Lower lobe of right lung (tissue), 2 donors: ENCODE results near the gene GNB2. TPM values are rescaled to one million over a fixed set of nuclear protein-coding genes. Genes with fewer than 3 reads are reported as not detected.

Experiments used
- ATAC-seq, 2 donors: fragments of 200-7000 bp; cut with Tn5 transposase; one replicate each; pipeline ENCODE4 v1.9.1; 2020 to 2022; ENCODE audit warnings: mild to moderate bottlenecking in 2 of 2, moderate library complexity in 2 of 2
- DNase-seq: peaks from one replicate; pipeline ENCODE4 v3.0.0-alpha.2; 2020
- H3K27ac ChIP-seq: fragments of 200-600 bp; one replicate; pipeline ENCODE4 v1.8.0; 2022
- H3K27me3 ChIP-seq: fragments of 200-600 bp; one replicate; pipeline ENCODE4 v1.8.0; 2022; ENCODE audit warnings: low read depth
- H3K36me3 ChIP-seq: fragments of 200-600 bp; one replicate; pipeline ENCODE4 v1.8.0; 2022; ENCODE audit warnings: mild to moderate bottlenecking
- H3K4me1 ChIP-seq: fragments of 200-600 bp; one replicate; pipeline ENCODE4 v1.8.0; 2022
- H3K4me3 ChIP-seq: fragments of 200-600 bp; one replicate; pipeline ENCODE4 v1.8.0; 2022; ENCODE audit warnings: mild to moderate bottlenecking
- H3K9me3 ChIP-seq: fragments of 200-600 bp; one replicate; pipeline ENCODE4 v1.8.0; 2022
- CTCF ChIP-seq: fragments of 200-600 bp; IDR thresholded peaks from one replicate; pipeline ENCODE4 v1.8.0; 2022; ENCODE audit warnings: antibody characterized with exemption, mild to moderate bottlenecking
- intact Hi-C: fragments of 100-400 bp; cut with DNase I; formaldehyde crosslinking; loops from one replicate; pipeline ENCODE4 v1.11.0; 2022
- total RNA-seq: library from RNA; stranded (reverse); fragmentation: NEBNext Ultra II Directional; extraction: Animal tissue kit (Norgen Biotek cat#: 25700); gene quantifications from one replicate; pipeline ENCODE4 v1.2.1, GENCODE V29; 2021
- donor health status: DM: no; HTN: yes; CAD: no; lungs with severe emphysema.

The GNB2 gene
- total RNA-seq, 1 donor from 2014 or later = 247 TPM

- no peak for ATAC-seq
- H3K27ac ChIP-seq = no peak overlapping the region
- peaks cover 24% of the 10 kb centered on the region for H3K4me1 ChIP-seq
- no peak overlapping the region for H3K4me3 ChIP-seq
- H3K27me3 ChIP-seq = no peaks in the 10 kb centered on the region
- H3K36me3 ChIP-seq = peaks cover 100% of the 10 kb centered on the region
- H3K9me3 ChIP-seq = no peaks in the 10 kb centered on the region
- intact Hi-C loops = no loop called here
- no peak for TF ChIP-seq CTCF
- peak; percentile 46 for DNase-seq
These were observed 9.6 kb downstream of the GNB2 start for GRCh38 chr7:100682991-100683658.

GRCh38 chr7:100683659-100684533 lies 10.4 kb downstream of the GNB2 start:
- no peak for TF ChIP-seq CTCF
- DNase-seq = no peak
- H3K27ac ChIP-seq = no peak overlapping the region
- intact Hi-C loops = no loop called here
- no peak for ATAC-seq
- no peaks in the 10 kb centered on the region for H3K9me3 ChIP-seq
- H3K27me3 ChIP-seq = no peaks in the 10 kb centered on the region
- no peak overlapping the region for H3K4me3 ChIP-seq
- H3K36me3 ChIP-seq = peaks cover 100% of the 10 kb centered on the region
- H3K4me1 ChIP-seq = peaks cover 18% of the 10 kb centered on the region

GRCh38 chr7:100684534-100685042 lies 11.0 kb downstream of the GNB2 start:
- H3K4me1 ChIP-seq = peaks cover 19% of the 10 kb centered on the region
- no peak overlapping the region for H3K4me3 ChIP-seq
- TF ChIP-seq CTCF = no peak
- peaks cover 96% of the 10 kb centered on the region for H3K36me3 ChIP-seq
- H3K9me3 ChIP-seq = no peaks in the 10 kb centered on the region
- no peaks in the 10 kb centered on the region for H3K27me3 ChIP-seq
- ATAC-seq (no peak), DNase-seq (no peak)
- no peak overlapping the region for H3K27ac ChIP-seq
- intact Hi-C loops = no loop called here

- Histone ChIP-seq H3K36me3 (peaks cover 90% of the 10 kb centered on the region), H3K4me1 (peaks cover 14% of the 10 kb centered on the region), H3K9me3 (no peaks in the 10 kb centered on the region), H3K27me3 (no peaks in the 10 kb centered on the region), H3K27ac (no peak overlapping the region), H3K4me3 (no peak overlapping the region)
- intact Hi-C loops = no loop called here
- no peak for ATAC-seq
- TF ChIP-seq CTCF = no peak
- no peak for DNase-seq
These were observed 11.6 kb downstream of the GNB2 start for GRCh38 chr7:100685049-100685605.

GRCh38 chr7:100685631-100686145 lies 12.1 kb downstream of the GNB2 start:
- peaks cover 85% of the 10 kb centered on the region for H3K36me3 ChIP-seq
- no peak overlapping the region for H3K4me3 ChIP-seq
- intact Hi-C loops = no loop called here
- ATAC-seq (no peak), DNase-seq (no peak)
- TF ChIP-seq CTCF = no peak
- no peaks in the 10 kb centered on the region for H3K9me3 ChIP-seq
- no peak overlapping the region for H3K27ac ChIP-seq
- no peaks in the 10 kb centered on the region for H3K27me3 ChIP-seq
- H3K4me1 ChIP-seq = peaks cover 9% of the 10 kb centered on the region
